IPS DF 4.7 (cell line): ENCODE results near the gene CBX4.

Source experiments
- DNase-seq: peaks from one replicate; pipeline ENCODE4 v3.0.0-alpha.2; 2013; ENCODE audit warnings: low spot score; ENCODE audit errors: extremely low read depth

Gene CBX4

GRCh38 chr17:79813297-79814126 lies 25.7 kb downstream of the CBX4 start:
- no peak for DNase-seq

DNA sequence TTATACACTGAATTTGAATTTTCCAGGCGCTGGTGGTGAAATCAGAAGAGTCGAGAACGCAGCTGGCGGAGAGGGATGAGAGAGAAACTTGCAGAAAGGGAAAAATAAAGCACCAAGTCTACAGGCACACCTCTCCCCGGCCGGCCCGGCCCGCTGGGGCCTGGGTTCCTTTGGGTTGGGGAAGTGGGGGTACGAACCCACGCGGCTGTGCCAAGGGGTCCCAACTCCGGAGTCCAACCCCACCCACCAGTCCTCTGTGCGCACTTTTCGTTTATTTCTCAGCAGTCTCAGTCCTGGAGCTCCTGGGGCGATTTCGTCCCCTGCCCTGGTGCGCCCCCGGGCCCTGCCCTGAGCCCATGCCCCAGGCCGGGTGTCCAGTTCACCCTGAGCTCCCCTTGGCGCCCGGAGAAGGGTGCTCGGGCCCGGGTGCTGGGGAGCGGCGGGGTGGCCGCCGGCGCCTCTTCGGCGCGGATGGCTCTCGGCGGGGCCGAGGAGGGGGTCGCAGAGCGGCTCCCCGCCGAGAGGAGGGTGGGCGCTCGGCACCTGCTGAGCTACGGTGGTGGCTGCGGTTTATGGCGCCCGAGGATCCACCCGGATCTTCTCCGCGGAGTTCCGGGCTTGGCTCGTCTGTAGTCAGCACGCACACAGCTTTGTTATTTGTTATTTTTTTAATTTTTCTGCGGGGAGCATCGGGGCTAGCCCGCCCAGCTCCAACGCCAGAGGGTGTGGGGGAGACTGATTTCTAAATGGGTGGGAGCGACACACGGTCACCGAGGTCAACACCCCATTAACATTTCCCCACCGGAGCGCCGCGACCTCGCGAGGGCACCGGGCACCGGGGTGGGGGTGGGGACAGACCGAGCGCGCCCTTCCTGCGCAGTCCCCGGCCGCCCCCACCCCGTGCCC lies 26.6 kb downstream of the CBX4 start:
- DNase-seq = no peak

DNA sequence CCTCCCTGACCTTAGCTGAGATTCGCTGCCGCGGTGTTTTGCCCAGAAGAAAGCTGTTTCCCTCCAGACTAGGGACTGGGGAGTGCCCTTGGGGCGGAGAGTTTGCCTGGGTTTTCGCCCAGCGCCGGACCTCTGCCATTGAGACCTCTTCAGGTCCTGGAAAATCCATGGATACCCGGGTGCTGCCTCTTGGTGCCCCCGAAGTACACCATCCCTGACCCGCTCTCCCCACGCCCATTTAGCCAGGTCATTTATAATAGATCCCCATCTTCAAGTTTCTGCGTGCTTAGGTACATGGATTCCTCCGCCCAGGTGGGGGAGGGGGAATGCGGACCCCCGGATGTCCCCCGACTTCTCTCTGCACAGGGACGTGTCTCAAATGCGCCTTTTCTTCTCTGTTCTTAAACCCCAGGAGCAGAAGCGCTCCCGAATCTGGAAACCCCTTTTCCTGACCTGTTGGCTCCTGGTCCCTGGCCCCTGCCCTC lies 27.3 kb downstream of the CBX4 start:
- DNase-seq = no peak

- no peak for DNase-seq
Observed at GRCh38 chr17:79811011-79811867, 28.0 kb downstream of the CBX4 start.

- no peak for DNase-seq
Observed at GRCh38 chr17:79810130-79811010, 28.9 kb downstream of the CBX4 start.

DNA sequence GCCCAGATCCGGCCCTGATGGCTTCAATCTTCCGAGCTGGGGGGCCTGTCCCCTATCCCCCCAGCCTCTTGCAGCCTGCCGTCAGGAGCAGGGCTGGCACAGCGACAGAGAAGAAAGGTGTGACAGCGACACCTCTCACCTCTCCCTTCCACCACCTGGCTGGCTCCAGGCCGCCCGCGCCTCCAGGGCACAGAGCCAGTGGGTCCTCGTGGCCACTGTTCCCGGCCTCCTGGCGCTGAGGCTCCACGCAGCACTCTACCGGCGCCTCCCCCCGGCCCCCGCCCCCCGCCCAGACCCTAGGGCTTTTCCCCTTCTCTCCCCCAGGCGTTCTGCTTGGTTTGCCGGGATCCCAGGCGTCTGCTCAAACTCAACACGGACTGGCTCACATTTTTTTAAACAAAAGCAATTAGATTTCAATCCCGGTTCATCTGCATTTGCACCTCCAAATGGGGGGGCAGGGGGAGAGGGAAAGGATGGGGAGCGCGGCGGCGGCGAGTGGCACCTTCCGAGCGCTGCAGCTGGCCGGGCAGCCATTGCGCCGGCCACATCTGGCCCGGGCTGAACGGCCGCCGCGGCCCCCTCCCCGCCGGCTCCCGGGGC lies 29.6 kb downstream of the CBX4 start:
- no peak for DNase-seq

DNA sequence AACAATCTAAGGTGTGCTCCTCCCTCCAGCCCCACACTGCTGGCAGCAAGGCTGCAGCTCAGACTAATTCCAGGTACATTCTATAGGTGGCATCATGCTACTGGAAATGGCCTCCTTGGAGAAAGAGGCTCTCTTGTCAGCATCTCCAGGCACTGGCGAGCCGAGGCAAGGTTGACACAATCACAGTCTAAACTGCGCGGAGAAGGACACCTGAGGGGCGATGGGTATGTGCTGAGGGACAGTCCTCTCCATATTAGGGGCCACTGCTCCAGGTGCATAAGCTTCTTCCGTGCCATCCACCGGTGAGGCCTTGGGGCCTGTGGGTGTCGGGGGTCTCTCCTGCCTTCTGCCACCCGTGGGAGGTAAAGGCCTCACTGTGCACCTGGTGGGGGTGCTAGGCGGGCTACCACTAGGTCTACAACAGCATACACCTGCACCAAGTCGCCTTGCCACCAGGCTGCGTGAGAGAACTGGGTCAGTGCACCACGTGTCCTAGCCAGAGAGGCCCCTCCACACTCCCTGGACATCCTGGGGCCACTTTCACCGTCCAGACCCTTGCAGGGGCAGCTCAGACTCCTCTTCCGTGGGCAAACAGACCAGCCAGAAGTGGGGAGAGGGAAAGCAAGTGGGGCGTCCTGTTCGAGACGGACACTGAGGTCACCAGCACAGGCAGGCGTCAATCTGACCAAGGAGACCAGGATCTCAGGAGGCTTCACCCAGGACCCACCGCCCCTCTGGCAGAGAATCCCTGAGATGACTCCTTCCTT lies 30.3 kb downstream of the CBX4 start:
- no peak for DNase-seq

- no peak for DNase-seq
Observed at GRCh38 chr17:79806863-79807720, 32.1 kb downstream of the CBX4 start.

DNA sequence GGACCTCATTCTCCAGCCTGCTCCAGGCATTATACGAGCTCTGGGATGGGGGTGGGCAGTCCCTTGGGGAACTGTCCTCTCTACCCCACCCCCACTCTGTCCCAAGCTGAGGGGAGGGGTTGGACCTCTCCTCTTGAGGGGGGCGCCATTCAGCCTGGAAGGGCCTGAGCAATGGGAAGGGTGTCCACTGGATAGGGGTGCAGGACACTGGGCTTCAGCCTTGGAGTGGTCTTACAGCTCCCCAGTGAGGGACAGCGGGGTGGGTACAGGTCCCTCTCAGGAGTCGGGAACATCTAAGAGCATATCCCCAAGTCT lies 32.8 kb downstream of the CBX4 start:
- no peak for DNase-seq

GRCh38 chr17:79804856-79805696 lies 34.2 kb downstream of the CBX4 start:
- no peak for DNase-seq

- DNase-seq = no peak
Observed at GRCh38 chr17:79803997-79804855, 35.0 kb downstream of the CBX4 start.

DNA sequence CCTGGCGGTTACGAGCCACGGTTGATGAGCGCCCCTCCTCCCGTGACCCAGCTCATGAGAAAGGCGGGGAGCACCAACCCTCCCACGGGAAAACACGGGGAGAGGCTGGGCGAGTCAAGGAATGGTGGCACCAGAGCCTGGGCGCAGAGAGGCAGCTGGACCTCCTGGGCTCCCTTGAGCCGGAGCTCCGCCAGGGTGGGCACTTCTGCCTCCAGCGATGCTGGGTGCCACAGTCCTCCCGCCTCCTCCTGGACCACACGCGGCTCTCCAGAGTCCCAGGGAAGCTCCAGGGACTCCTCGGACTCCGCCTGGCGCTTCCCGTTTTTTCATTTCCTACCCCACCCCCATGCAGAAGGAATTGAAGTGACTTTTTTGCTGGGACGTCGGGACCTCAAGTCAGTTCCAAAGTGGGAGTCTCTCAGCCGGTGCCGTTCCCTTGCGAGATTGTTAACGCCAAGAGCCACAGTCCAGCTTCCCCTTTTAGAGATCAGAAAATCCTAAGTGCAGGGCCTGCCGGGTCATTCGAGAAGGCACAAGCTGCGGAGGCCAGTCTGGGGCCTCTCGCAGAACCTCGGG lies 35.7 kb downstream of the CBX4 start:
- no peak for DNase-seq

DNA sequence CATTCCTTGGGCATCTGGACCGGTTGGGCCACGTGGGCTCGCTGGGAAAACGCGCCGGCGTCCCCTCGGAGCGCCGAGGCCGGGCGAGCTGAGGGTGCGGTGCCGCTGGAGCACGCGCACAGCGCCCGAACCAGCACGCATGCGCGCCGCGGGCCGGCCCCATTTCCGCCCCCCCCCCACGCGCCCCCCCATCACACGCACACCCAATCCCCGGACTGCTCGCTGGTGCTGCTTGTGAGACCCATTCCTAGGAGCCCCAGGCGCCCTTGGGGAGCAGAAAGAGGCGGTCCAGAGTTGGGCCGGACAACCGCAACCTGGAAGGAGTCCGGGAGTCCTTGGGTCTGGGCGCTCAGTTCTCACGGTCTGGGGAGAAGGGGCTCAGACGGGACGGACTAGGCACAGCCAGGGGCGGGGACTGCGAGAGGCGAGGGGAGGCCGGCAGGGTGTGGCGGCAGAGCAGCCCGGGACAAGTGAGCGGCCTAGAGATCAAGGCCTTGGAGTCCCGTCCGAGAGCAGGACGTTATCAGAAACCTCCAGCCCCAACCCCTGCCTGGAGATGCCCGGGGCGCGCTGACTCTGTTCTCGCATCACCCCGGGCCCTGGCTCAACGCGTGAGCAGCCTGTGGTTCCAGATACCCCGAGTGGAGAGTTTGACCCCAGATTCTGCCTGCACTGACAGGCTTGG lies 36.4 kb downstream of the CBX4 start:
- DNase-seq = no peak

DNA sequence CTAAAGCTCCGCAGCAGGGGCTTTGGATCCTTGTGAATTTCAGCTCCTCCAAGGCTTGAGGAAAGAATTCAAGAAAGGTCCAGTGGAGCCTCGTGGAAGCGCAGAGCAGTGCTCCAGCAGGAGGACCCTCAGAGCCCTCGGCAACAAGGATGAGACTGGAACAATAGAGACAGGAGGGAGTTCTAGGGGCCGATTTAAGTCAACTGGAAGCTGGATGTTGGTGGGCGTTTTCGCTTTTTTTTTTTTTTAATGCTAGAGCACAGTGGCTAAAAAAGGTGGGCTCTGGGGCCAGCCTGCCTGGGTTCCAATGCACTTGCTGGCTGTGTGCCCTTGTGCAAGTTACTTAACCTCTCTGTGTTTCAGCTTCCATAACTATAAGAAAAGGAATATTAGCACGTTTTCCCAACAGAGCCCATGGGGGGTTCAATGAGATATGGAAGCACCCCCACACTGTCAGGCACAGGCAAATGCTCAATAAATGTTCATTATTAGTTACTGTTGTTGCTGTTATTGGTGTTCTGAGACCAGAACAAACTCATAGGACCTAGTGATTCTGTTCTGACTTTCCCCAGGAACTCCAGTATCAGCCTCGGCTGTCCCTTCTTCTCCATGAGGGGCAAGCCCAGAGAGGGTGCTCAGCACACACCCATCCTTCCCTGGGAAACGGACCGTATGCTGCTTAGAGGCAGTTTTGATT lies 37.1 kb downstream of the CBX4 start:
- DNase-seq = no peak
